GM12878 (cell line): ENCODE measurements around the gene ATXN1. TPM values are rescaled to one million over a fixed set of nuclear protein-coding genes. Genes with fewer than 3 reads are reported as not detected.

Experiments used
- ATAC-seq: fragments of 200-7000 bp; cut with Tn5 transposase; 3 replicates; pipeline ENCODE4 v1.9.1; 2020; ENCODE audit warnings: mild to moderate bottlenecking, moderate library complexity
- BruUV-seq: library from RNA; stranded (reverse); fragments of 400-500 nt; replicated peaks from 2 replicates; lab custom pipeline; 2021; lab: Mats Ljungman, UMichigan
- CTCF ChIA-PET: fragments of 300-600 bp; sonication (Branson Sonifier 250); formaldehyde crosslinking; extraction: SDS; loops from one replicate; lab custom pipeline; 2021; ENCODE audit warnings: inconsistent platforms; lab: Yijun Ruan, JAX
- POLR2A ChIA-PET: fragments of 350-600 bp; formaldehyde crosslinking; extraction: SDS; loops from one replicate; lab custom pipeline; 2021; ENCODE audit warnings: inconsistent platforms; lab: Charles Lee
- RAD21 ChIA-PET: fragments of 300-600 bp; sonication (Branson Sonifier 250); formaldehyde crosslinking; loops from one replicate; lab custom pipeline; 2023; ENCODE audit warnings: antibody characterized with exemption; ENCODE audit not compliant: unreplicated experiment; lab: Charles Lee
- SMC1A ChIA-PET: fragments of 300-600 bp; sonication (Branson Sonifier 250); formaldehyde crosslinking; loops from one replicate; lab custom pipeline; 2023; ENCODE audit not compliant: unreplicated experiment, uncharacterized antibody; lab: Charles Lee
- DNase-seq: peaks from one replicate; pipeline ENCODE4 v3.0.0-alpha.2; 2011; ENCODE audit warnings: low read depth, low spot score
- FAIRE-seq: peaks from 3 replicates; lab custom pipeline; 2011; peaks lifted over from hg19 to GRCh38; lab: Jason Lieb, UNC
- H2AFZ ChIP-seq: 2 replicates; pipeline ENCODE4 v1.6.0; 2011; ENCODE audit warnings: low read depth, low read length, control low read depth; ENCODE audit not compliant: control insufficient read depth
- H3K27ac ChIP-seq: 2 replicates; pipeline ENCODE4 v1.5.1; 2011; ENCODE audit warnings: control low read depth; ENCODE audit not compliant: control insufficient read depth, insufficient read depth
- H3K27me3 ChIP-seq, 2 experiments: replicated peaks in 1 of 2; 2 replicates each; pipeline versions ENCODE4 v1.6.0 to v1.6.1; 2011; ENCODE audit warnings: low read length in 1 of 2; ENCODE audit not compliant: control insufficient read depth in 2 of 2, insufficient read depth in 2 of 2
- H3K36me3 ChIP-seq, 2 experiments: 2 replicates each; pipeline ENCODE4 v1.5.1; 2011; ENCODE audit warnings: low read length in 1 of 2; ENCODE audit not compliant: control insufficient read depth in 2 of 2, insufficient read depth in 2 of 2
- H3K4me1 ChIP-seq: 2 replicates; pipeline ENCODE4 v1.6.1; 2011; ENCODE audit warnings: mild to moderate bottlenecking, low read length, moderate library complexity, mixed read lengths; ENCODE audit not compliant: control insufficient read depth, insufficient read depth
- H3K4me2 ChIP-seq: 2 replicates; pipeline ENCODE4 v1.6.0; 2011; ENCODE audit warnings: control low read depth; ENCODE audit not compliant: control insufficient read depth, insufficient read depth
- H3K4me3 ChIP-seq: fragments of 200-600 bp; sonication (generic); 2 replicates; pipeline ENCODE4 v1.5.1; 2016
- H3K79me2 ChIP-seq: 2 replicates; pipeline ENCODE4 v1.6.0; 2011; ENCODE audit warnings: low read length; ENCODE audit not compliant: control insufficient read depth, insufficient read depth
- H3K9ac ChIP-seq: 2 replicates; pipeline ENCODE4 v1.8.0; 2011; ENCODE audit warnings: low read length, control low read depth, mixed read lengths; ENCODE audit not compliant: control insufficient read depth, insufficient read depth
- H3K9me3 ChIP-seq: replicated peaks from 3 replicates; pipeline ENCODE4 v1.5.1; 2011; ENCODE audit warnings: mild to moderate bottlenecking, low read length; ENCODE audit not compliant: control insufficient read depth, insufficient read depth
- H4K20me1 ChIP-seq: 2 replicates; pipeline ENCODE4 v1.6.0; 2011; ENCODE audit not compliant: control insufficient read depth, insufficient read depth
- SIX5 ChIP-seq: IDR thresholded peaks from 2 replicates; pipeline ENCODE4 v1.6.1; 2011; ENCODE audit warnings: mild to moderate bottlenecking, low read depth, low read length, moderate library complexity; ENCODE audit not compliant: severe bottlenecking
- SPI1 ChIP-seq: IDR thresholded peaks from 2 replicates; pipeline ENCODE4 v1.6.1; 2011; ENCODE audit warnings: low read depth, mild to moderate bottlenecking, low read length, moderate library complexity, borderline replicate concordance; ENCODE audit not compliant: insufficient read depth
- YBX1 ChIP-seq: fragments of 450-650 bp; IDR thresholded peaks from 2 replicates; pipeline ENCODE4 v1.6.1; 2016; ENCODE audit warnings: antibody characterized with exemption
- WGBS: methylation state at CpG from one replicate; pipeline ENCODE4 v1.1.6; 2016; ENCODE audit warnings: low lambda C conversion rate; ENCODE audit not compliant: insufficient replicate concordance, insufficient coverage; ENCODE audit errors: missing lambda C conversion rate; 5-methylcytosine and 5-hydroxymethylcytosine counted together
- in situ Hi-C: fragments of 300-500 bp; cut with MboI; formaldehyde crosslinking; loops from 9 replicates; pipeline ENCODE4 v1.14.3; 2018; ENCODE audit warnings: mixed read lengths
- intact Hi-C: fragments of 100-400 bp; cut with micrococcal nuclease; formaldehyde crosslinking; loops from one replicate; pipeline ENCODE4 v1.14.2; 2022; ENCODE audit not compliant: unreplicated experiment
- polyA plus RNA-seq, 11 experiments: library from polyadenylated mRNA; depleted of rRNA in 4 of 11; unstranded in 6 of 11; stranded (reverse) in 5 of 11; fragments of >200 nt; fragmentation: Nextera tagmentation in 4 of 11; fragmentation: Illumina TruSeq in 1 of 11; extraction: Ambion mirVana in 4 of 11; extraction: Trizol in 1 of 11; gene quantifications; 1 replicate in 1 of 11; 2 replicates in 10 of 11; pipeline versions ENCODE4 v1.2.1 to v1.2.3, GENCODE V29; 2011 to 2016; ENCODE audit warnings: inconsistent platforms in 2 of 11, missing spikeins in 2 of 11, low read depth in 1 of 11
- total RNA-seq, 4 experiments: library from RNA; depleted of rRNA in 3 of 4; stranded (reverse); fragments of >200 nt in 3 of 4; fragmentation: Illumina TruSeq in 1 of 4; extraction: Trizol in 1 of 4; gene quantifications; 2 replicates each; pipeline versions ENCODE4 v1.2.1 to v1.2.3, GENCODE V29; 2013 to 2021
- TF ChIP-seq, protein P1 (sequence below): fragments of 450-650 bp; IDR thresholded peaks from 2 replicates; pipeline ENCODE4 v1.6.1; 2016; ENCODE audit warnings: mild to moderate bottlenecking, moderate library complexity, borderline replicate concordance
- TF ChIP-seq, protein P2 (sequence below): fragments of 450-650 bp; formaldehyde crosslinking; IDR thresholded peaks from 2 replicates; pipeline ENCODE4 v1.5.0; 2022; ENCODE audit warnings: mild to moderate bottlenecking, missing genetic modification characterization

The ATXN1 gene
- total and polyA plus RNA-seq, 10 of the 15 experiments (the other 5 are each of a cell fraction or from before 2014, with no cell fraction given), result 12.2 to 51.2 (median 20.5) TPM

DNA sequence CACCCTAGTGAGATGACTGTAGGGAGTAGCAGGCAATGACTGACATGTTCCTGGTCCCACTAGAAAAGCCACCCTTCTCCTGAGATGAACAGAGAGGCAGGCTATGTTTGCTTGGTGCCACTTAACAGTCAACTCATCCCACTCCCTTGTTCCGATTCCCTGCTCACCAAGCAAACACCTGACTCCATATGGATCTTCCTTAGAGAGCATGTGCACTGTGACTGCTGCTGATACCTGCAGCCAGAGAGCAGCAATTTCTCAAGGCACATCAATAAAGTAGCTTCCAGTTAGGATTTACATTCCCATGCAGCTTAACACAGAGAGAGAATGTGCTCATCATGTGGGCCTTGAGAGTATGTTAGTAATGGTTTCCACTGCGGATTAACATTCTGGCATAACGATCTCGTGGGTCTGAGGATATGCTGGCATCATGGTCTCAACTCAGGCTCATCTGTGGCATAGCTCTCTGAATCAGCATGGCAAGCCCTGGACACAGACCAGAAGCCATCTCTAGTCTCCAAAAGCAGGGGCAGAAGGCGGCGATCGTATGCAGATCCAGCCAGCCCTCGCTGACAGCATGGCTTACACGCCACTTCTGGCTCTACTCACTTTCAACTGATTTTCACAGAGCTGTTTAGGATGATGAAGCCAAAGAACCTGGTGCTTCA, 43.9 kb downstream of the ATXN1 start:
- Histone ChIP-seq H3K27ac (no peak overlapping the region), H3K4me1 (peaks cover 11% of the 10 kb centered on the region), H3K36me3 (no peaks in the 10 kb centered on the region; a peak in 1 of 4 replicates), H3K9ac (no peak overlapping the region), H3K4me2 (no peak overlapping the region), H3K79me2 (no peaks in the 10 kb centered on the region; the same call in 1 of the 2 replicates), H3K27me3 (no peaks in the 10 kb centered on the region; a peak in 1 of 4 replicates), H3K4me3 (no peak overlapping the region), H4K20me1 (peaks cover 7% of the 10 kb centered on the region), H2AFZ (no peak overlapping the region), H3K9me3 (no peaks in the 10 kb centered on the region)
- intact Hi-C loops (no loop called here), in situ Hi-C loops (no loop called here)
- SMC1A ChIA-PET, result interaction anchor here (0.9 to 1.6 kb wide), 6 partner anchors 11 to 207 kb away, joined by 3 to 5 read pairs (median 4); no protein-coding TSS in a partner anchor
- no peak for TF ChIP-seq SIX5
- ATAC-seq (no peak), DNase-seq (no peak), FAIRE-seq (no peak)
- CTCF ChIA-PET, result interaction anchor here (0.7 kb wide), 1 partner anchor 46 kb away, joined by 3 read pairs; no protein-coding TSS in a partner anchor
- POLR2A ChIA-PET, result interaction anchor here (1.1 kb wide), 1 partner anchor 14 kb away, joined by 4 read pairs; no protein-coding TSS in a partner anchor
- RAD21 ChIA-PET, result interaction anchor here (1.9 kb wide), 1 partner anchor 247 kb away, joined by 4 read pairs; no protein-coding TSS in a partner anchor
- BruUV-seq, result no TSS peak
- 93% methylated on average over 9 of the region's 9 CpGs for WGBS

DNA sequence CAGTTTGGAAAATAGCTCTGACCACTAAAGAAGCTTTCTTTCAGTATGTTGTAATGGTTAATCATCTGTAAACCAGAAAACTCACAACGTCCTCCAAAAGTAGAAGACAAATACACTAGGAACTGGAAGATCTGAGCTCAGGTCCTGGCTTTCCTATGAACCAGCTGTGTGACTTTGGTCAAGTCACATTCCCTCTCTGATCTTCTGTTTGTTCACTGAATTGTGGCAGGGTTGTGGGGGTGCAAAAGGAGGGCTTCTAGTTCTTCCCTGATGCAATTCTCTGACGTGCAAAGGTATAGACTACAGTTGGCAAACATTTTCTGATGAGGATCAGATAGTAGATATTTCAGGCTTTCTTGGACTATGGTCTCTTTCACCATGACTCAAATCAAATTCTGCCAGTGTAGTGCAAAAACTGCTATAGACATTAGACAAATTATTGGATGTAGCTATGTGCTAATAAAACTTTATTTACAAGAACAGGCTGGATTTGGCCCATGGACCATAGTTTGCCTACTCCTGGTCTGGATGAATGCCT, 44.9 kb downstream of the ATXN1 start:
- H2AFZ ChIP-seq, result no peak overlapping the region
- DNase-seq, result no peak
- peaks cover 3% of the 10 kb centered on the region; the same call in 1 of the 2 replicates for H4K20me1 ChIP-seq
- ChIA-PET POLR2A (interaction anchor here (1.1 kb wide), 1 partner anchor 34 kb away, joined by 3 read pairs; no protein-coding TSS in a partner anchor), SMC1A (interaction anchor here (0.7 to 2.1 kb wide), 15 partner anchors 9 to 223 kb away, joined by 3 to 17 read pairs (median 4); no protein-coding TSS in a partner anchor), RAD21 (interaction anchor here (1.0 to 2.2 kb wide), 6 partner anchors 10 to 246 kb away, joined by 3 to 6 read pairs (median 4); no protein-coding TSS in a partner anchor), CTCF (interaction anchor here (1.0 to 5.1 kb wide), 6 partner anchors 9 to 430 kb away, joined by 3 to 28 read pairs (median 4); partner anchors contain the start of gene ATXN1)
- H3K4me3 ChIP-seq, result no peak overlapping the region
- no peak overlapping the region for H3K9ac ChIP-seq
- ATAC-seq, result no peak
- H3K27me3 ChIP-seq, result no peaks in the 10 kb centered on the region
- H3K36me3 ChIP-seq, result no peaks in the 10 kb centered on the region; a peak in 1 of 4 replicates
- H3K4me2 ChIP-seq, result no peak overlapping the region
- no peak overlapping the region for H3K27ac ChIP-seq
- TF ChIP-seq, protein P1, sequence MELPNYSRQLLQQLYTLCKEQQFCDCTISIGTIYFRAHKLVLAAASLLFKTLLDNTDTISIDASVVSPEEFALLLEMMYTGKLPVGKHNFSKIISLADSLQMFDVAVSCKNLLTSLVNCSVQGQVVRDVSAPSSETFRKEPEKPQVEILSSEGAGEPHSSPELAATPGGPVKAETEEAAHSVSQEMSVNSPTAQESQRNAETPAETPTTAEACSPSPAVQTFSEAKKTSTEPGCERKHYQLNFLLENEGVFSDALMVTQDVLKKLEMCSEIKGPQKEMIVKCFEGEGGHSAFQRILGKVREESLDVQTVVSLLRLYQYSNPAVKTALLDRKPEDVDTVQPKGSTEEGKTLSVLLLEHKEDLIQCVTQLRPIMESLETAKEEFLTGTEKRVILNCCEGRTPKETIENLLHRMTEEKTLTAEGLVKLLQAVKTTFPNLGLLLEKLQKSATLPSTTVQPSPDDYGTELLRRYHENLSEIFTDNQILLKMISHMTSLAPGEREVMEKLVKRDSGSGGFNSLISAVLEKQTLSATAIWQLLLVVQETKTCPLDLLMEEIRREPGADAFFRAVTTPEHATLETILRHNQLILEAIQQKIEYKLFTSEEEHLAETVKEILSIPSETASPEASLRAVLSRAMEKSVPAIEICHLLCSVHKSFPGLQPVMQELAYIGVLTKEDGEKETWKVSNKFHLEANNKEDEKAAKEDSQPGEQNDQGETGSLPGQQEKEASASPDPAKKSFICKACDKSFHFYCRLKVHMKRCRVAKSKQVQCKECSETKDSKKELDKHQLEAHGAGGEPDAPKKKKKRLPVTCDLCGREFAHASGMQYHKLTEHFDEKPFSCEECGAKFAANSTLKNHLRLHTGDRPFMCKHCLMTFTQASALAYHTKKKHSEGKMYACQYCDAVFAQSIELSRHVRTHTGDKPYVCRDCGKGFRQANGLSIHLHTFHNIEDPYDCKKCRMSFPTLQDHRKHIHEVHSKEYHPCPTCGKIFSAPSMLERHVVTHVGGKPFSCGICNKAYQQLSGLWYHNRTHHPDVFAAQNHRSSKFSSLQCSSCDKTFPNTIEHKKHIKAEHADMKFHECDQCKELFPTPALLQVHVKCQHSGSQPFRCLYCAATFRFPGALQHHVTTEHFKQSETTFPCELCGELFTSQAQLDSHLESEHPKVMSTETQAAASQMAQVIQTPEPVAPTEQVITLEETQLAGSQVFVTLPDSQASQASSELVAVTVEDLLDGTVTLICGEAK, result peak; percentile 85
- TF ChIP-seq, protein P2, sequence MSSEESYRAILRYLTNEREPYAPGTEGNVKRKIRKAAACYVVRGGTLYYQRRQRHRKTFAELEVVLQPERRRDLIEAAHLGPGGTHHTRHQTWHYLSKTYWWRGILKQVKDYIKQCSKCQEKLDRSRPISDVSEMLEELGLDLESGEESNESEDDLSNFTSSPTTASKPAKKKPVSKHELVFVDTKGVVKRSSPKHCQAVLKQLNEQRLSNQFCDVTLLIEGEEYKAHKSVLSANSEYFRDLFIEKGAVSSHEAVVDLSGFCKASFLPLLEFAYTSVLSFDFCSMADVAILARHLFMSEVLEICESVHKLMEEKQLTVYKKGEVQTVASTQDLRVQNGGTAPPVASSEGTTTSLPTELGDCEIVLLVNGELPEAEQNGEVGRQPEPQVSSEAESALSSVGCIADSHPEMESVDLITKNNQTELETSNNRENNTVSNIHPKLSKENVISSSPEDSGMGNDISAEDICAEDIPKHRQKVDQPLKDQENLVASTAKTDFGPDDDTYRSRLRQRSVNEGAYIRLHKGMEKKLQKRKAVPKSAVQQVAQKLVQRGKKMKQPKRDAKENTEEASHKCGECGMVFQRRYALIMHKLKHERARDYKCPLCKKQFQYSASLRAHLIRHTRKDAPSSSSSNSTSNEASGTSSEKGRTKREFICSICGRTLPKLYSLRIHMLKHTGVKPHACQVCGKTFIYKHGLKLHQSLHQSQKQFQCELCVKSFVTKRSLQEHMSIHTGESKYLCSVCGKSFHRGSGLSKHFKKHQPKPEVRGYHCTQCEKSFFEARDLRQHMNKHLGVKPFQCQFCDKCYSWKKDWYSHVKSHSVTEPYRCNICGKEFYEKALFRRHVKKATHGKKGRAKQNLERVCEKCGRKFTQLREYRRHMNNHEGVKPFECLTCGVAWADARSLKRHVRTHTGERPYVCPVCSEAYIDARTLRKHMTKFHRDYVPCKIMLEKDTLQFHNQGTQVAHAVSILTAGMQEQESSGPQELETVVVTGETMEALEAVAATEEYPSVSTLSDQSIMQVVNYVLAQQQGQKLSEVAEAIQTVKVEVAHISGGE (CRISPR knock-in tag), result no peak
- TF ChIP-seq SPI1 (no peak), YBX1 (no peak)
- no peak for FAIRE-seq
- WGBS, result 5% methylated on average over 2 of the region's 2 CpGs
- in situ Hi-C loops, result no loop called here
- no TSS peak for BruUV-seq
- peaks cover 18% of the 10 kb centered on the region for H3K4me1 ChIP-seq
- no peaks in the 10 kb centered on the region for H3K79me2 ChIP-seq
- intact Hi-C loops, result no loop called here
- no peaks in the 10 kb centered on the region for H3K9me3 ChIP-seq
